Hepatocyte (in vitro differentiated cells): ENCODE results near the gene STARD10. TPM values are rescaled to one million over a fixed set of nuclear protein-coding genes. Genes with fewer than 3 reads are reported as not detected.

Source experiments
- DNase-seq: peaks from one replicate; pipeline ENCODE4 v3.0.0-alpha.2; 2016; ENCODE audit warnings: low spot score
- H2AFZ ChIP-seq: fragments of 200-600 bp; sonication (generic); 2 replicates; pipeline ENCODE4 v1.6.0; 2016; ENCODE audit warnings: antibody characterized with exemption, mild to moderate bottlenecking
- H3K27ac ChIP-seq: fragments of 200-600 bp; sonication (generic); 2 replicates; pipeline ENCODE4 v1.5.1; 2016; ENCODE audit warnings: mild to moderate bottlenecking
- H3K27me3 ChIP-seq: fragments of 200-600 bp; sonication (generic); 2 replicates; pipeline ENCODE4 v1.6.1; 2016
- H3K36me3 ChIP-seq: fragments of 200-600 bp; sonication (generic); replicated peaks from 2 replicates; pipeline ENCODE4 v1.5.1; 2016; ENCODE audit warnings: low read depth; ENCODE audit not compliant: insufficient read depth
- H3K4me1 ChIP-seq: fragments of 200-600 bp; sonication (generic); 2 replicates; pipeline ENCODE4 v1.5.1; 2016; ENCODE audit warnings: mild to moderate bottlenecking, moderate library complexity; ENCODE audit not compliant: insufficient read depth
- H3K4me2 ChIP-seq: fragments of 200-600 bp; sonication (generic); 2 replicates; pipeline ENCODE4 v1.6.0; 2016
- H3K4me3 ChIP-seq: fragments of 200-600 bp; sonication (generic); 2 replicates; pipeline ENCODE4 v1.5.1; 2016; ENCODE audit warnings: mild to moderate bottlenecking
- H3K79me2 ChIP-seq: fragments of 200-600 bp; sonication (generic); 2 replicates; pipeline ENCODE4 v1.6.0; 2017; ENCODE audit warnings: mild to moderate bottlenecking
- H3K9me2 ChIP-seq: fragments of 200-600 bp; sonication (generic); replicated peaks from 2 replicates; pipeline ENCODE4 v1.6.0; 2017; ENCODE audit warnings: mild to moderate bottlenecking; ENCODE audit not compliant: insufficient read depth
- H3K9me3 ChIP-seq: fragments of 200-600 bp; sonication (generic); 2 replicates; pipeline ENCODE4 v1.5.1; 2016; ENCODE audit warnings: low read depth, mild to moderate bottlenecking
- H4K20me1 ChIP-seq: fragments of 200-600 bp; sonication (generic); 2 replicates; pipeline ENCODE4 v1.6.0; 2016; ENCODE audit warnings: mild to moderate bottlenecking; ENCODE audit not compliant: insufficient read depth, poor library complexity, severe bottlenecking
- CTCF ChIP-seq: fragments of 200-600 bp; sonication (generic); IDR thresholded peaks from 2 replicates; pipeline ENCODE4 v1.5.1; 2016; ENCODE audit warnings: antibody characterized with exemption, mild to moderate bottlenecking; ENCODE audit not compliant: poor library complexity
- EZH2 ChIP-seq: fragments of 200-600 bp; sonication (generic); IDR thresholded peaks from 2 replicates; pipeline ENCODE4 v1.6.1; 2016; ENCODE audit warnings: antibody characterized with exemption, mild to moderate bottlenecking, borderline replicate concordance
- EZH2phosphoT487 ChIP-seq: fragments of 200-600 bp; sonication (generic); IDR thresholded peaks from one replicate; pipeline ENCODE4 v1.6.1; 2018; ENCODE audit warnings: antibody characterized with exemption, mild to moderate bottlenecking, low read depth, moderate library complexity; ENCODE audit not compliant: unreplicated experiment, severe bottlenecking
- WGBS: methylation state at CpG from one replicate; pipeline ENCODE4 v1.1.6; 2016; ENCODE audit warnings: low lambda C conversion rate; ENCODE audit errors: missing lambda C conversion rate; 5-methylcytosine and 5-hydroxymethylcytosine counted together
- polyA plus RNA-seq: library from polyadenylated mRNA; unstranded; fragments of >200 nt; fragmentation: Nextera tagmentation; extraction: Ambion mirVana; gene quantifications from 2 replicates; pipeline ENCODE4 v1.2.1, GENCODE V29; 2016
- total RNA-seq: library from RNA; depleted of rRNA; stranded (reverse); fragments of >200 nt; gene quantifications from 2 replicates; pipeline ENCODE4 v1.2.3, GENCODE V29; 2014

Gene STARD10
- total and polyA plus RNA-seq, 2 experiments from 2014 or later: 290 to 686 TPM

- 0% methylated on average over 2 of the region's 89 CpGs for WGBS
- peak; percentile 83 for DNase-seq
- TF ChIP-seq CTCF (no peak), EZH2phosphoT487 (no peak), EZH2 (no peak)
- Histone ChIP-seq H3K4me1 (peaks cover 63% of the 10 kb centered on the region), H4K20me1 (peaks cover 13% of the 10 kb centered on the region), H3K9me3 (no peaks in the 10 kb centered on the region), H3K4me2 (peak overlapping the region; percentile 94), H3K27me3 (no peaks in the 10 kb centered on the region), H3K9me2 (no peaks in the 10 kb centered on the region), H3K79me2 (peaks cover 49% of the 10 kb centered on the region), H3K27ac (peak overlapping the region; percentile 98), H3K4me3 (peak overlapping the region; percentile 96), H3K36me3 (no peaks in the 10 kb centered on the region), H2AFZ (peak overlapping the region; percentile 52)
These were observed 12.3 kb downstream of the STARD10 start for GRCh38 chr11:72781313-72782080.

DNA sequence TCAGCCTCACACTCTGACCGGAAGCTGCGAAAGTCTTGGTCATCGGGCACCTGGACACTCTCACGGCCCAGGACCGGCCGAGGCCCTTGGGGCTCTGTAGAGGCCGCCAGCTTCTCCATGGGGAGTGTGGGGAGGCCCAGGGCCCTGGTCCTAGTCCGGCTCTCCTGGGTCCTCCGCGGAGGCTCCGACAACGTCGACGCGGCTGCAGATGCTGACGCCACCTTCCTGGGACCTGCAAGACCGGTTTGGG is 12.9 kb downstream of the STARD10 start:
- H3K27me3 ChIP-seq: no peaks in the 10 kb centered on the region
- H3K4me3 ChIP-seq: peak overlapping the region; percentile 96
- H3K4me2 ChIP-seq: peak overlapping the region; percentile 92
- TF ChIP-seq CTCF (no peak), EZH2 (no peak), EZH2phosphoT487 (no peak)
- H3K9me2 ChIP-seq: no peaks in the 10 kb centered on the region
- H3K36me3 ChIP-seq: no peaks in the 10 kb centered on the region
- 8% methylated on average over 17 of the region's 17 CpGs for WGBS
- H3K79me2 ChIP-seq: peaks cover 54% of the 10 kb centered on the region
- H3K27ac ChIP-seq: peak overlapping the region; percentile 98
- peaks cover 64% of the 10 kb centered on the region for H3K4me1 ChIP-seq
- DNase-seq: peak; percentile 68
- peak overlapping the region; percentile 52 for H2AFZ ChIP-seq
- H4K20me1 ChIP-seq: peaks cover 13% of the 10 kb centered on the region
- H3K9me3 ChIP-seq: no peaks in the 10 kb centered on the region

- Histone ChIP-seq H3K4me3 (peak overlapping the region; percentile 96), H3K27me3 (no peaks in the 10 kb centered on the region), H3K79me2 (peaks cover 59% of the 10 kb centered on the region), H3K4me1 (peaks cover 64% of the 10 kb centered on the region), H3K9me3 (no peaks in the 10 kb centered on the region), H4K20me1 (peaks cover 18% of the 10 kb centered on the region), H3K36me3 (no peaks in the 10 kb centered on the region), H3K27ac (peak overlapping the region; percentile 98), H3K9me2 (no peaks in the 10 kb centered on the region), H2AFZ (peak overlapping the region; percentile 52), H3K4me2 (peak overlapping the region; percentile 92)
- no peak for TF ChIP-seq EZH2phosphoT487
- no peak for TF ChIP-seq EZH2
- TF ChIP-seq CTCF: no peak
- DNase-seq: no peak
- WGBS: 55% methylated on average over 9 of the region's 10 CpGs
These were observed 13.4 kb downstream of the STARD10 start for GRCh38 chr11:72780296-72781062.
